GM23248 (cell line): ENCODE data around the gene ISL1.

ENCODE experiments used
- EZH2 ChIP-seq: fragments of 200-600 bp; sonication (generic); IDR thresholded peaks from 2 replicates; pipeline ENCODE4 v1.6.1; 2018; ENCODE audit warnings: antibody characterized with exemption, mild to moderate bottlenecking; ENCODE audit not compliant: insufficient read depth, poor library complexity, severe bottlenecking
- EZH2phosphoT487 ChIP-seq: fragments of 200-600 bp; sonication (generic); IDR thresholded peaks from 2 replicates; pipeline ENCODE4 v1.6.1; 2018; ENCODE audit warnings: antibody characterized with exemption, moderate library complexity, mild to moderate bottlenecking, low read depth; ENCODE audit not compliant: insufficient read depth

DNA sequence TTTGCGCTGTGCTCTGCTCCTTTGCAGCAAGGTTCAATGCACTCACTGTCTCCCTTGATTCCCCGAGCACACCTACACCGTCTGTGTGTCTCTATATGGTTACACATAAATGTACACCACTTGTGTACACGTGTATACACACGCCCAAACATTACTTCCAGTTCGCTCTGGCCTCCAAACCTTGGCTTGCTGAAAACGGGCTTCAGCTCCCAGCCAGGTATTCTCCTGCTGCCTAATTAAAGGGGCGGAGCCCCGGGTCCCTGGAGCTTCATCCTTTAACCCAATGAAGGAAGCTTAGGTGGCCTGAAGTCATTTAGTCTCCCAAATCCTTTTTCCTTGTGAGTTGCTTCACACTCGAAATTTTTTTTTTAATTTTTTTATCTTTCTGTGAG is 4.6 kb downstream of the ISL1 start:
- no peak for TF ChIP-seq EZH2
- TF ChIP-seq EZH2phosphoT487 = no peak
